ENCODE data around the gene TREM2.

Gene TREM2

DNA sequence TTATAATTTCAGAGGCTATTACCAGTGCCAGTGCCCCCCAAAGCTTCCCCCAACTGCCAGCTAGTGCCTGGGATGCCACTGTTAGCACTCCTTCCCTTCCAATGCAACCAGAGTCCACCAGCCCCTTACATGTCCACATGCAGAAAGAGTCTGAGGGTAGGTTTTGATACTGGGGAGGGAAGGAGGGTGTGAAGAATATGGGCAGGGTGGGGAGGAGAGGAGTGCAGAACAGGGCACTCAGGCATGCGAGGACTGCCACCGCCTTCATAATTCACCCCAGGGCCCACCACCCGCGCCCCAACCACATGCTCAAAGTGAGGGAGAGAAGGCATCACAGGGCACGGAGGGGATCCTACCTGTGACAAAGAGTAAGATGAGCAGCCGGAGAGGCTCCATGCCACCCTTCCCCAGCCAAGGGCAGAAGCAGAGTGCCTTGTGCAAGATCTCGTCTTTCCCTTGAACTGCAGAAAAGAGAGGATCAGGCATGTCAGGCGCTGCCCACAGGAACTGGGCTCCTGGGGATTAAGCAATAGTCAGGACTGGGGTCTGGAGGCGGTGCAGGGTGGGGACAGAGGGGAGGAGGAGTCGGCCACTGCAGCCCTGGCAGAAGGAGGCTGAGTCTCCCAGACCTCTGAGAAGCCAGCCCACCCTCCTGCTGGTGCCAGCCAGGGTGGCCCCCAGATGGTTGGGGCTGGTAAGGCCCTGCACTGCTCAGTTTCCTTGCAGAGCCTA, at the start of gene TREM2:
Gene TREM2 (minus strand): TSS at position 430 of the 732 bp plus-strand sequence. CDS start 34 bp downstream, at position 396.
- no peak within 1 kb of the TSS for H3K27ac ChIP-seq (ENCODE audit: low read length)
- H3K4me3 ChIP-seq (ENCODE audit: low read length) = no peak within 1 kb of the TSS
- H3K9ac ChIP-seq (ENCODE audit: low read length) = no peak within 1 kb of the TSS
- no peaks in the 10 kb centered on the region for H3F3A ChIP-seq (ENCODE audit: insufficient read depth, low read length)
- no peaks in the 10 kb centered on the region for H3K9me3 ChIP-seq (replicated peaks; ENCODE audit: insufficient read depth, low read length)
- H3K4me1 ChIP-seq (ENCODE audit: low read length) = no peaks in the 10 kb centered on the region
- TF ChIP-seq EZH2 (optimal IDR thresholded peaks at IDR 0.05; ENCODE audit: low read depth, low read length) (no peak), EZH2phosphoT487 (IDR thresholded peaks at IDR 0.05; ENCODE audit: low read length) (no peak)
- TF ChIP-seq, protein P1, sequence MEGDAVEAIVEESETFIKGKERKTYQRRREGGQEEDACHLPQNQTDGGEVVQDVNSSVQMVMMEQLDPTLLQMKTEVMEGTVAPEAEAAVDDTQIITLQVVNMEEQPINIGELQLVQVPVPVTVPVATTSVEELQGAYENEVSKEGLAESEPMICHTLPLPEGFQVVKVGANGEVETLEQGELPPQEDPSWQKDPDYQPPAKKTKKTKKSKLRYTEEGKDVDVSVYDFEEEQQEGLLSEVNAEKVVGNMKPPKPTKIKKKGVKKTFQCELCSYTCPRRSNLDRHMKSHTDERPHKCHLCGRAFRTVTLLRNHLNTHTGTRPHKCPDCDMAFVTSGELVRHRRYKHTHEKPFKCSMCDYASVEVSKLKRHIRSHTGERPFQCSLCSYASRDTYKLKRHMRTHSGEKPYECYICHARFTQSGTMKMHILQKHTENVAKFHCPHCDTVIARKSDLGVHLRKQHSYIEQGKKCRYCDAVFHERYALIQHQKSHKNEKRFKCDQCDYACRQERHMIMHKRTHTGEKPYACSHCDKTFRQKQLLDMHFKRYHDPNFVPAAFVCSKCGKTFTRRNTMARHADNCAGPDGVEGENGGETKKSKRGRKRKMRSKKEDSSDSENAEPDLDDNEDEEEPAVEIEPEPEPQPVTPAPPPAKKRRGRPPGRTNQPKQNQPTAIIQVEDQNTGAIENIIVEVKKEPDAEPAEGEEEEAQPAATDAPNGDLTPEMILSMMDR (IDR thresholded peaks at IDR 0.05; ENCODE audit: low read length) = no peak
- no peak for DNase-seq
- H2AFZ ChIP-seq (ENCODE audit: low read length) = no peak within 1 kb of the TSS
- H3K79me2 ChIP-seq (ENCODE audit: low read length) = no peaks in the 10 kb centered on the region
- H3K9me2 ChIP-seq (replicated peaks; ENCODE audit: insufficient read depth, low read length) = no peaks in the 10 kb centered on the region
- no peaks in the 10 kb centered on the region for H4K20me1 ChIP-seq (ENCODE audit: insufficient read depth, low read length)
- H3K4me2 ChIP-seq (ENCODE audit: low read depth, low read length) = no peak within 1 kb of the TSS
- H3K36me3 ChIP-seq (replicated peaks; ENCODE audit: insufficient read depth, low read length) = no peaks in the 10 kb centered on the region
- no peaks in the 10 kb centered on the region for H3K27me3 ChIP-seq (replicated peaks; ENCODE audit: insufficient read depth, low read length)

DNA sequence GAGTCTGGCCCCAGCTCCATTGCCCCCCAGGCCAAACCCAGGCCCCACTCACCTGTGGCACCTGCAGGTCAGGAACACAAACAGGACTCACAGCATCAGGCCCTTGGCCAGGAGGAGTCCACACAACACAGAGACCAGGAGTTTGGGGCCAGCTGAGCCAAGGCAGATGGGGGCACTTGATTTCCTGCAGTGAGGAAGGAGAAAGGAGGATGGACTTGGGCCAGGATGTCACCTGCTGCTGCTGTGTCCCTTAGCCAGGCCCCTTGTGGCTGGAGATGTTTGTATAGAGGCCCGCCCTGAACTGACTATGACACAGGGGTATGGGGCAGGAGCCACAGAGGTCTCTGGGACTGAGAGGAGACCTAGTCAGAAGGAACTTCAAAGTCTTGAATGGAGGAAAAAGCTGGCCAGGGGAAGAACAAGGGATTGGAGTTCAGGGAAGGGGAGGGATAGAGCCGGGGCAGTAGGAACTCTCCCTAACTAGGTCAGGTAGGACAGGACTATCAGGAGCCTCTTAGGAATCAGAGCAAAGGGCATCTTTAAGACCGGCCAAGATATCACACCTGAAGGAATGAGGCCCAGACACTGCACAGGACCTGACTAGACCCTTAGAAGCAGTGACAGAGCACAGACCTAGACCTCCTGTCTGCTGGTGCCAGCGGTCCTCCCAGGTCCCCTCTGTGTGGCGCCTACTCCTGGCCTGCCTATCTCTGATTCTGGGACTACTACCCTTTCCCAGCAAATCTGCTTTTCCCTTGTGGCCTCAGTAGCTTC, 46.8 kb upstream of the TREM2 start:
- H3K4me2 ChIP-seq (ENCODE audit: low read depth, low read length) = no peak overlapping the region
- no peak overlapping the region for H3K9ac ChIP-seq (ENCODE audit: low read length)
- no peak overlapping the region for H3K4me3 ChIP-seq (ENCODE audit: low read length)
- H3F3A ChIP-seq (ENCODE audit: insufficient read depth, low read length) = no peaks in the 10 kb centered on the region
- H4K20me1 ChIP-seq (ENCODE audit: insufficient read depth, low read length) = no peaks in the 10 kb centered on the region
- no peaks in the 10 kb centered on the region for H3K9me2 ChIP-seq (replicated peaks; ENCODE audit: insufficient read depth, low read length)
- H3K27ac ChIP-seq (ENCODE audit: low read length) = no peak overlapping the region
- H3K27me3 ChIP-seq (replicated peaks; ENCODE audit: insufficient read depth, low read length) = no peaks in the 10 kb centered on the region
- TF ChIP-seq EZH2 (optimal IDR thresholded peaks at IDR 0.05; ENCODE audit: low read depth, low read length) (no peak), EZH2phosphoT487 (IDR thresholded peaks at IDR 0.05; ENCODE audit: low read length) (no peak)
- TF ChIP-seq, protein P1 (IDR thresholded peaks at IDR 0.05; ENCODE audit: low read length) = no peak
- H3K79me2 ChIP-seq (ENCODE audit: low read length) = no peaks in the 10 kb centered on the region
- no peaks in the 10 kb centered on the region for H3K4me1 ChIP-seq (ENCODE audit: low read length)
- H3K36me3 ChIP-seq (replicated peaks; ENCODE audit: insufficient read depth, low read length) = no peaks in the 10 kb centered on the region
- H3K9me3 ChIP-seq (replicated peaks; ENCODE audit: insufficient read depth, low read length) = no peaks in the 10 kb centered on the region
- DNase-seq = no peak
- no peak overlapping the region for H2AFZ ChIP-seq (ENCODE audit: low read length)

DNA sequence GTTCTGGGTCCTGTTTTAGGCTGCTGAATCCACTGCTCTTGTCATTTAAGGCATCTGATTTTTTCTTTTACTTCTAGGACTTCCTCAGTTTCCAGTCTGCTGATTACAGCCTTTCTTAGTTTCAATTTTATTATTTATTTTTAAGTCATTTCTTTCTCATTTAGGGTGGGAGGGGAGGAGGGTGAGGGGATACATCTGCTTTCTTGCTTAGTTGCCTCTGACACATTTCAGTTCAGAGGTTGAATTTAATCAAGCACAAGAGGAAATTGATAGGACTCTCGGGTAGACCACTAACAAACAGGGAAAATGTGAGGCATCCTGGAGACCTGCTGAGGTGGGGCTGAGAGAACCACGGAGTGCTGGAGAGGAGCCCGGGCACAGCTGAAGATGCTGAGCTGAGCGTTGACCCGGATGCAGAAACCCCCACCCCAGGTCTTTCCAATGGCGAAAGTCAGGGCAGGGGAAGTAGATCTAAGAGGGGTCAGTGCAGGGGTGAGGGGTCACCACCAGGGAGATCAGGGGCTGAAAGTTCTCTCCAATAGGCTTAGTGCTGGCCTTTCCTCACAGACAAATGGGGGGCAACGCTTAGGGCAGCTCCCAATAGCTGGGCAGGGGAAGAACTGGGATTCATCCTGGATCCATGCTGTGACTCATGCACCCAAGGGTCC, 45.7 kb upstream of the TREM2 start:
- Histone ChIP-seq H3K4me1 (ENCODE audit: low read length) (no peaks in the 10 kb centered on the region), H4K20me1 (ENCODE audit: insufficient read depth, low read length) (no peaks in the 10 kb centered on the region), H3K36me3 (replicated peaks; ENCODE audit: insufficient read depth, low read length) (no peaks in the 10 kb centered on the region), H3K79me2 (ENCODE audit: low read length) (no peaks in the 10 kb centered on the region), H3K4me2 (ENCODE audit: low read depth, low read length) (peak overlapping the region; percentile 29; the same call in 1 of the 2 replicates), H3K4me3 (ENCODE audit: low read length) (no peak overlapping the region), H3K9me2 (replicated peaks; ENCODE audit: insufficient read depth, low read length) (no peaks in the 10 kb centered on the region), H2AFZ (ENCODE audit: low read length) (no peak overlapping the region), H3K27me3 (replicated peaks; ENCODE audit: insufficient read depth, low read length) (no peaks in the 10 kb centered on the region), H3F3A (ENCODE audit: insufficient read depth, low read length) (no peaks in the 10 kb centered on the region), H3K27ac (ENCODE audit: low read length) (no peak overlapping the region), H3K9ac (ENCODE audit: low read length) (no peak overlapping the region), H3K9me3 (replicated peaks; ENCODE audit: insufficient read depth, low read length) (no peaks in the 10 kb centered on the region)
- TF ChIP-seq EZH2phosphoT487 (IDR thresholded peaks at IDR 0.05; ENCODE audit: low read length) (no peak), EZH2 (optimal IDR thresholded peaks at IDR 0.05; ENCODE audit: low read depth, low read length) (no peak)
- TF ChIP-seq, protein P1 (IDR thresholded peaks at IDR 0.05; ENCODE audit: low read length) = no peak
- no peak for DNase-seq

Data from MM.1S (cell line).